ENCODE measurements around the gene HPSE2.
"Not testable (repeated sequence)": the region's sequence is repeated elsewhere in the genome, so short reads cannot be mapped to it uniquely, and the experiment has no call there.

HPSE2 gene

GRCh38 chr10:98916526-98917125, 319.0 kb downstream of the HPSE2 start:
- no peak for FAIRE-seq

GRCh38 chr10:98915911-98916310, 319.7 kb downstream of the HPSE2 start:
- FAIRE-seq: no peak

DNA sequence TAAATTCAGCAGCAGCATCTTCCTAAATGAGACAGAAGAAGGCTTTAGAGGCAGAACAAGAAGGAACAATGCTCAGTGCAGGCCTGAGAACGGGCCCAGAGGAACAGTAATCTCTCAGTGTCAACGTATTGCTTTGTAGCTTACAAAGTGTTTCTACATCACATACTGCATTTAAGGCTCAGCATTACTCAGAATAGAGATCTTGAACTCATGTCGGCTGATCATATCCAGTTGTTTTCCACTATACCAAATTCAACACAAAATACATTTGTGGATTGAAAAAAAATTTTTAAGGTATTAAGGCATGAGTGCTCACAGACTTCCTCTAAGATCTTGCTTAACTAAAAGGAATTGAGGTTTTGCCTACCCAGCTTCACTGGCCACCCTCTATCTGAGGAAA, 325.1 kb downstream of the HPSE2 start:
- no peak for FAIRE-seq

GRCh38 chr10:98910048-98910447, 325.6 kb downstream of the HPSE2 start:
- no peak for FAIRE-seq

GRCh38 chr10:98908868-98909267, 326.8 kb downstream of the HPSE2 start:
- no peak for FAIRE-seq

GRCh38 chr10:98908247-98908646, 327.4 kb downstream of the HPSE2 start:
- FAIRE-seq: not testable (repeated sequence)

DNA sequence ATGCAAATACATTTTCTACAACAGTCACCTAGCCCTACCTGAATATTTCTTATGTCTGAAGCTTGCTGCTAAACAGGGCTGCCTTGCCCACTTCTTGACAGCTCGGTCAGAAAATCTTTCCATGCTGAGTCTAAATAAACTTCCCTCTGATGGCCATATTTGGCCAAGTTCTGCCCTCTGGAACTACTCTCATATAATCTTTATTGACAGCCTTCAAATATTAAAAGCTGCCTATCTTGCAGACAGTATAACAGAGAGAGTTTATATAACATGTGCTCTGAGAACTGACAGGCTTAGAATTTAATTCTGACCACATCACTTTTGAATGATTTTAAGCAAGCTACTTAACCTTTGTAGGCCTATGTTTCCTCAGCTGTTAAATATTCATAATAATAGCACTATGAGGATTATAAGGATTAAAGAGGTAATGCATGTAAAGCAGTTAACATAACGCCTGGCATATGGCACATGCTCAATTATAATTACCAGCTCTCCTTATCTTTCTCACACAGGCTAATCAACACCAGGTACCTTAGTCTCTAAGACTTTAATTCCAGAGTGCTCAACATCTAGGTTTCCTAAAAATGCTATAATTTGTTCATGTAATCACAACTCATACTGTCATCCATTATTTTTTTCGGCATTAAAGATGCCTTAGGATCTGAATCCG, 334.1 kb downstream of the HPSE2 start:
- no peak for FAIRE-seq

DNA sequence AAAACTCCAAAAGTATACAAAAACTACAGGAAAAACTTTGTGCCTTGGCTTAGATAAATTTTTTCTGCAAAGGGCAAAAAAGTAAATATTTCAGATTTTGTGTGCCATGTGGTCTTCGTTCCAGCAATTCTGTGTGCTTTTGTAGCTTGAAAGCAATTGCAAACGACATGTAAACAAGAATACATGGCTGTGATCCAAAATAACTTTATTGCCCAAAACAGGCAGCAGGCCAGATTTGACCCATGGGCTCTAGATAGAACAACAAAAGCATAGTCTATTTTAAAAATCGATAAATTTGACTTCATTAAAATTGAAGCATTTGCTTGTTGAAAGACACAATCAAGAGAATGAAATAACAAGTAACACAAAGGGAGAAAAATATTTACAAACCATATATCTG, 336.6 kb downstream of the HPSE2 start:
- no peak for FAIRE-seq

- no peak for FAIRE-seq
Measured at GRCh38 chr10:98892523-98892922, 343.1 kb downstream of the HPSE2 start.

GRCh38 chr10:98886686-98887085, 349.0 kb downstream of the HPSE2 start:
- FAIRE-seq: no peak

DNA sequence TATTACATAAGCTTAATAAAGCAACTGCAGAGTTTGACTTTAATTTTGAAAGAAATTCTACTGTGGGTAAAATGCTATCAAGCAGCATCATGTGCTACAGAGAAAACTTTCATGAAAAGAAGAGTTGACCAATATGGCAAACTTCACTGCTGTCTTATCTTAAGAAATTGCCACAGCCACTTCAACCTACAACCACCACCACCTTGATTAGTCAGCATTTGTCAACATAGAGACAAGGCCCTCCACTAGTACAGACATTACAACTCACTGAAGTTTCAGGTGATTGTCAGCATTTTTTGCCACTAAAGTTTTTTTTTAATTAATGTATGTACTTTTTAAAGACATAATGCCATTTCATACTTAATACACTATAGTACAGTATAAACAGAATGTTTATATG, 350.3 kb downstream of the HPSE2 start:
- FAIRE-seq: no peak

DNA sequence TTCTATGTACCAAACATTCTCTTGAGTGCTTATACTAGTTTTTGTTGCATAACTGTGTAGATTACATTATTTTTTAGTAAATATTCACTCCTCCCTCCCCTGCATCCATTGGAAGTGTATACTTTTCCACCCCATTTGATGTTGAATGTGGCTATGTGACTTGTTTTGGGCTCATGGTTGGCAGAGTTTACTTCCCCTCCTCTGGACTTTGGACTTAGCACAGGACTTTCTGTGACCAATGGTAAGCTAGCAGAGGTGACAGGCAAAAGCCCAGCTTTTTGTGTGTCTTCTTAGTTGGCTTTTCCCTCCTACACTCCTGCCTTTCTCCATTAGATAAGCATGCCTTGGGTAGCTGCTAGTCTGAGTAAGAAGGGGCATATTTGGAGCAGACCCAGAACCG, 353.9 kb downstream of the HPSE2 start:
- FAIRE-seq: no peak

GRCh38 chr10:98880971-98881370, 354.7 kb downstream of the HPSE2 start:
- FAIRE-seq: no peak

DNA sequence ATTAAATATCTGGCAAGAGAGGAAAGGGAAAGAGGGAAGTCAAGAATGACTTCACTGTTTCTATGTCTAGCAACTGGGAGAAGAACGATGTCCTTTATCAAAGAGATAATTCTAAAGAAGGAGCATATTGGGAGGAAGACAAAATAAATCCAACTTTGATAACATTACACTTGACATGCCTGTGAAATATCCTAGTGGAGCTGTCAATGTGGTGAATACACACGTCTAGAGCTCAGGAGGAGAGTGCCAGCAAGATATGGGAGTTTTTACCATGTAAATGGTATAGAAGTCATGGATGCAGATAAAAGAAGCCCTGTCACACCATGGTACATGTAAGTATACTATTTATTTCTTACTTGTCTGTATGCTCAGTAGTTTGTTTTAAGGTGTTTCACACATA, 356.7 kb downstream of the HPSE2 start:
- no peak for FAIRE-seq

- no peak for FAIRE-seq
Measured at GRCh38 chr10:98878418-98878817, 357.2 kb downstream of the HPSE2 start.

GRCh38 chr10:98861962-98862361, 373.7 kb downstream of the HPSE2 start:
- no peak for FAIRE-seq

GRCh38 chr10:98858525-98858924, 377.1 kb downstream of the HPSE2 start:
- FAIRE-seq: no peak

GRCh38 chr10:98855403-98856189, 380.1 kb downstream of the HPSE2 start:
- no peak for FAIRE-seq

- no peak for FAIRE-seq
Measured at GRCh38 chr10:98852686-98853085, 383.0 kb downstream of the HPSE2 start.

DNA sequence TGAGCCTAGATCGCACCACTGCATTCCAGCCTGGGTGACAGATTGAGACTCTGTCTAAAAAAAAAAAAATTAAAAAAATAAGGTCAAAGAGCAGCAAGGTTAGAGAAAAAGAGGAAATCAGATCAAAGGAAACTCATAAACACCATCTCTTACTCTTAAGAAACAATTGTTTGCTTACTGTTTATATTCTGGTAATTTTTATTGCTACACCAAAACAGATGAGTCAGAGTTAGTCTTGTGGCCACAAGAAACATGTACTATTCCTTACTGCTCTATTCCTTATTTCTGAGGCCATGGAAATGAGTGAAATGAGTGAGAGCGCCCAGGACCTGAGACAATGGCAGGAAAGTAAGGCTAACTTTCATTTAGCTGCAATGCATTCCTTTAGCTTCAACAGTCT, 387.3 kb downstream of the HPSE2 start:
- no peak for FAIRE-seq

GRCh38 chr10:98846787-98847186, 388.9 kb downstream of the HPSE2 start:
- no peak for FAIRE-seq

- no peak for FAIRE-seq
Measured at GRCh38 chr10:98833542-98833941, 402.1 kb downstream of the HPSE2 start.

DNA sequence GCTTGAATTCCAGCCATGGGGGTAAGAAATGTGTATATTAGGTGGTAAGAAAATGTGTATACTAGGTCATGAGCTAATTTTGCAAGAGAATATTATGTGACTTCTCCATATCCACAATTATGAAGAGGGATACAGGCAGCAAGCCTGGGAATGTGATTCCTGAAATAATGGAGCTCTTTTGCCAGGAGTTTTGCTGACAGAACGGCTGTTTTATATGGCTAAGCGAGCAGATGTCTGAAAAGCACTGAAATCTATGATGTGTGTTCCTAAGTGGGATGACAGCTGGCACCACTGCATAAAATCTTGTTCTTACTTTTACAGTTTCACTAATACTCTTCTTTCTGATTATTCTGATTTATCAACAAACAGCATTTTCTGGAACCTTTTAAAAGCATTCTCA, 402.9 kb downstream of the HPSE2 start:
- FAIRE-seq: no peak

GRCh38 chr10:98832196-98832595, 403.5 kb downstream of the HPSE2 start:
- FAIRE-seq: no peak

Data from G401.6 (cell line).